ENCODE data around the gene NEK1.

DNA sequence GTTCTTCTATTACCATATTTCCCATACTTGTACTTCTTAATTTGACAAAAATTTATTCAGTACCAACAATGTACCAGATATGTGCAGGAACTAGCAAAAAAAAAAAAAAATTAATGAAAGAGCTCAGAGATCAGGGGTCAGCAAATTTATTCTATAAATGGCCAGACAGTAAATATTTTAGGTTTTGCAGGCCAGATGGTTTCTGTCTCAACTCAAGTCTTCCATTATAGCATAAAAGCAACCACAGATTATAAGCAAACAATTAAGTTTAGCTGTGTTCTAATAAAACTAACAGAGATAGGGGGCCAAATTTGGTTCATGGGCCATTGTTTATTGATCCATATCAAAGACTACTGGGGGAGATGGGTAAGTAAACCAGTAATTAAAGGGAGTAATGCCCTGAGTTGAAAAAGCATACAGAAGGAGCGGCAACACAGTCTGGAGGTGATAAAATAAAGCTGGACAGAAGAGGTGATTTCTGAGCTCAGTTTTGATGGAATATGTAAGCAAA, 19.3 kb downstream of the NEK1 start:
- no peak for TF ChIP-seq CTCF (conservative IDR thresholded peaks at IDR 0.05 in 1 of 2, IDR thresholded peaks at IDR 0.05 in 1 of 2; ENCODE audit: extremely low read depth in 1 of 2, insufficient read depth in 1 of 2, low read depth in 1 of 2, low read length in 2 of 2)
- TF ChIP-seq EZH2 (IDR thresholded peaks at IDR 0.05; ENCODE audit: borderline replicate concordance, low read length), result no peak
